Neuronal stem cell (in vitro differentiated cells): ENCODE measurements around the gene WWOX.

Experiments
- DNase-seq: peaks from one replicate; pipeline ENCODE4 v3.0.0-alpha.2; 2013; ENCODE audit warnings: low spot score
- H2AFZ ChIP-seq: one replicate; pipeline ENCODE4 v1.6.1; 2013; ENCODE audit warnings: mild to moderate bottlenecking, low read length, inconsistent platforms
- H2AK5ac ChIP-seq: 2 replicates; pipeline ENCODE4 v1.6.1; 2013; ENCODE audit warnings: low read depth, mild to moderate bottlenecking, inconsistent platforms, low read length, moderate library complexity, mixed read lengths
- H2BK120ac ChIP-seq: 2 replicates; pipeline ENCODE4 v1.6.1; 2013; ENCODE audit warnings: low read depth, mild to moderate bottlenecking, inconsistent platforms, low read length, moderate library complexity, mixed read lengths
- H2BK12ac ChIP-seq: one replicate; pipeline ENCODE4 v1.6.1; 2013; ENCODE audit warnings: low read length, inconsistent platforms
- H2BK15ac ChIP-seq: 2 replicates; pipeline ENCODE4 v1.6.1; 2013; ENCODE audit warnings: mild to moderate bottlenecking, low read length, inconsistent platforms, mixed read lengths
- H2BK5ac ChIP-seq: one replicate; pipeline ENCODE4 v1.6.1; 2013; ENCODE audit warnings: inconsistent platforms, mild to moderate bottlenecking, low read length, moderate library complexity
- H3K14ac ChIP-seq: one replicate; pipeline ENCODE4 v1.6.1; 2013; ENCODE audit warnings: low read length, inconsistent platforms
- H3K18ac ChIP-seq: 2 replicates; pipeline ENCODE4 v1.6.1; 2013; ENCODE audit warnings: low read length, inconsistent platforms
- H3K23ac ChIP-seq: 2 replicates; pipeline ENCODE4 v1.6.1; 2013; ENCODE audit warnings: low read depth, mild to moderate bottlenecking, mixed read lengths, low read length, inconsistent platforms; ENCODE audit not compliant: poor library complexity
- H3K27ac ChIP-seq: replicated peaks from 3 replicates; pipeline ENCODE4 v1.5.1; 2013; ENCODE audit warnings: low read length, inconsistent platforms
- H3K27me3 ChIP-seq, 3 experiments: 2 replicates each; pipeline ENCODE4 v1.6.1; 2013; ENCODE audit warnings: low read length in 3 of 3, mild to moderate bottlenecking in 2 of 3, inconsistent platforms in 1 of 3, low read depth in 1 of 3, mixed read lengths in 1 of 3, moderate library complexity in 1 of 3; ENCODE audit not compliant: control insufficient read depth in 3 of 3, insufficient read depth in 3 of 3
- H3K36me3 ChIP-seq, 2 donors: replicated peaks in 1 of 2; 2 replicates each; pipeline ENCODE4 v1.6.1; 2013; ENCODE audit warnings: low read length in 2 of 2; ENCODE audit not compliant: control insufficient read depth in 2 of 2, insufficient read depth in 2 of 2
- H3K4ac ChIP-seq: 2 replicates; pipeline ENCODE4 v1.6.1; 2013; ENCODE audit warnings: inconsistent platforms, mild to moderate bottlenecking, low read length, moderate library complexity
- H3K4me1 ChIP-seq, 2 donors: 1 replicate in 1 of 2; 2 replicates in 1 of 2; pipeline ENCODE4 v1.6.1; 2013; ENCODE audit warnings: low read length in 2 of 2, low read depth in 1 of 2; ENCODE audit not compliant: control insufficient read depth in 2 of 2, insufficient read depth in 1 of 2
- H3K4me2 ChIP-seq: one replicate; pipeline ENCODE4 v1.6.1; 2013; ENCODE audit warnings: mild to moderate bottlenecking, low read length, inconsistent platforms; ENCODE audit not compliant: insufficient read depth, poor library complexity, severe bottlenecking
- H3K4me3 ChIP-seq, 2 donors: 2 replicates each; pipeline ENCODE4 v1.5.1; 2013; ENCODE audit warnings: low read length in 2 of 2, mild to moderate bottlenecking in 2 of 2, inconsistent platforms in 1 of 2, moderate library complexity in 1 of 2
- H3K79me1 ChIP-seq: one replicate; pipeline ENCODE4 v1.6.1; 2013; ENCODE audit warnings: low read depth, mild to moderate bottlenecking, inconsistent platforms, low read length, moderate library complexity
- H3K9ac ChIP-seq: one replicate; pipeline ENCODE4 v1.6.1; 2013; ENCODE audit warnings: mild to moderate bottlenecking, low read depth, low read length, inconsistent platforms; ENCODE audit not compliant: poor library complexity
- H3K9me3 ChIP-seq, 2 donors: replicated peaks in 1 of 2; 2 replicates each; pipeline versions ENCODE3 to v1.6.1; 2013; ENCODE audit warnings: low read length in 2 of 2, mild to moderate bottlenecking in 2 of 2, inconsistent platforms in 1 of 2, low read depth in 1 of 2, mixed read lengths in 1 of 2, moderate library complexity in 1 of 2; ENCODE audit not compliant: control insufficient read depth in 2 of 2, insufficient read depth in 1 of 2
- H4K8ac ChIP-seq: one replicate; pipeline ENCODE4 v1.6.1; 2013; ENCODE audit warnings: low read depth, mild to moderate bottlenecking, inconsistent platforms, low read length, moderate library complexity
- H4K91ac ChIP-seq: one replicate; pipeline ENCODE4 v1.6.1; 2013; ENCODE audit warnings: low read length, low read depth, mild to moderate bottlenecking, inconsistent platforms; ENCODE audit not compliant: poor library complexity
- WGBS, 2 donors: extraction: QIAGEN DNeasy Blood & Tissue Kit; methylation state at CpG; one replicate each; pipeline ENCODE4 v1.1.7; 2013; ENCODE audit warnings: missing lambda C conversion rate in 2 of 2, mixed read lengths in 1 of 2; ENCODE audit not compliant: insufficient read length in 2 of 2, insufficient replicate concordance in 1 of 2; ENCODE audit errors: extremely low coverage in 2 of 2; 5-methylcytosine and 5-hydroxymethylcytosine counted together

WWOX gene

DNA sequence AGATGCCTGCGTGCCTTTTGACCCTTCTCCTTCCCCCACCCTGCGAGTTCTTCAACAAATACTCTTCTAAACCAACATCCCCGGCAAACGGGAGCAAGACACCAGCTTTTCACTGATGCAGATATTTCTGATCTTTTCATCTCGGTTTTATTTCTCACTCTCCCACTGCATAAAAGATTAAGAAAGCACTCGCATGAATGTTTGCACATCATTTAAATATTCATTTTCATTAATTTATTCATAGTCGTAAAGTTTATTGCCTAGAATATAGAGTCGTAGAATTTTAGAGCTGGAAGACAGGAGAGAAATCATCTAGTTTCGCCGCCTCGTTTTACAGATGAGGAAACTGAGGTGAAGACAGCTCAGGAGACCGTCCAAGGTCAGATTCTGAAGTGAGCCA, 1013.0 kb downstream of the WWOX start:
- no peak overlapping the region for H4K91ac ChIP-seq
- no CpG with 5 or more reads among the region's 12 CpGs for WGBS, 2 donors
- H3K9me3 ChIP-seq = peaks cover 0 to 10% of the 10 kb centered on the region in 2 donors
- no peak overlapping the region for H3K27ac ChIP-seq
- no peaks in the 10 kb centered on the region for H3K27me3 ChIP-seq
- DNase-seq = no peak
- no peak overlapping the region for H3K23ac ChIP-seq
- H2BK12ac ChIP-seq = no peak overlapping the region
- no peaks in the 10 kb centered on the region for H3K36me3 ChIP-seq
- no peak overlapping the region for H3K4ac ChIP-seq
- peaks cover 0 to 3% of the 10 kb centered on the region in 2 donors for H3K4me1 ChIP-seq
- H3K79me1 ChIP-seq = no peaks in the 10 kb centered on the region
- H2BK120ac ChIP-seq = no peak overlapping the region
- no peak overlapping the region for H3K4me2 ChIP-seq
- no peak overlapping the region for H3K9ac ChIP-seq
- H3K14ac ChIP-seq = no peak overlapping the region
- H2BK5ac ChIP-seq = no peak overlapping the region
- H2AFZ ChIP-seq = no peak overlapping the region
- H3K4me3 ChIP-seq = no peak overlapping the region
- no peak overlapping the region for H3K18ac ChIP-seq
- H2AK5ac ChIP-seq = no peak overlapping the region
- no peak overlapping the region for H2BK15ac ChIP-seq
- H4K8ac ChIP-seq = no peak overlapping the region

DNA sequence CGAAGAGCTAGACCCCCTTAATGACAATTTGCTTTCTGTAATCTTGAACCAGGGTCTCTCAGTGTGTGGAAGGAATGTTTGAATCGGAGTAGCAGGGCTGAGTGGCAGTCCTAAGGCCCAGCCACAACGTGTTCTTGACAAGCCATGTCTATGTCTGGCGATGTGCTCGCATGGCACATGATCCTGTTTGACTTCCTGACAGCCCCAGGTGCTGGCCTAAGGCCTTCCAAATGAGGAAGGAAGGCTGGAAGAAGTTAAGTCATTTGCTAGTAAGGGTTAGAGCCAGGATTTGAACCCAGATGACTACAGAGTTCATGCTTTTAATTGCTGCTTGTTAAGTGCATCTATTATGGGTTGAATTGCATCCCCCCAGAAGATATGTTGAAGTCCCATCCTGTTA, 1014.4 kb downstream of the WWOX start:
- Histone ChIP-seq H3K27ac (no peak overlapping the region), H3K36me3 (no peaks in the 10 kb centered on the region), H3K4me1 (peaks cover 0 to 3% of the 10 kb centered on the region in 2 donors), H4K91ac (no peak overlapping the region), H3K18ac (no peak overlapping the region), H3K4ac (no peak overlapping the region), H2BK5ac (no peak overlapping the region), H3K14ac (no peak overlapping the region), H2AFZ (no peak overlapping the region), H2BK120ac (no peak overlapping the region), H3K27me3 (no peaks in the 10 kb centered on the region), H3K9ac (no peak overlapping the region), H3K4me2 (no peak overlapping the region), H3K9me3 (peaks cover 0 to 16% of the 10 kb centered on the region in 2 donors), H3K4me3 (no peak overlapping the region), H2BK15ac (no peak overlapping the region), H2AK5ac (no peak overlapping the region), H2BK12ac (no peak overlapping the region), H4K8ac (no peak overlapping the region), H3K23ac (no peak overlapping the region), H3K79me1 (no peaks in the 10 kb centered on the region)
- WGBS, 2 donors = no CpG with 5 or more reads among the region's 5 CpGs
- DNase-seq = no peak

GRCh38 chr16:79114759-79115158, 1015.3 kb downstream of the WWOX start:
- Histone ChIP-seq H3K14ac (no peak overlapping the region), H3K4me3 (no peak overlapping the region), H3K4ac (no peak overlapping the region), H4K91ac (no peak overlapping the region), H2AK5ac (no peak overlapping the region), H2BK15ac (no peak overlapping the region), H3K4me2 (no peak overlapping the region), H2BK120ac (no peak overlapping the region), H3K9ac (no peak overlapping the region), H3K27ac (no peak overlapping the region), H2BK5ac (no peak overlapping the region), H3K79me1 (no peaks in the 10 kb centered on the region), H3K9me3 (peaks cover 0 to 16% of the 10 kb centered on the region in 2 donors), H3K23ac (no peak overlapping the region), H3K36me3 (no peaks in the 10 kb centered on the region), H2BK12ac (no peak overlapping the region), H3K18ac (no peak overlapping the region), H3K27me3 (no peaks in the 10 kb centered on the region), H2AFZ (no peak overlapping the region), H3K4me1 (peaks cover 0 to 3% of the 10 kb centered on the region in 2 donors), H4K8ac (no peak overlapping the region)
- no CpG with 5 or more reads among the region's 8 CpGs for WGBS, 2 donors
- DNase-seq = no peak

DNA sequence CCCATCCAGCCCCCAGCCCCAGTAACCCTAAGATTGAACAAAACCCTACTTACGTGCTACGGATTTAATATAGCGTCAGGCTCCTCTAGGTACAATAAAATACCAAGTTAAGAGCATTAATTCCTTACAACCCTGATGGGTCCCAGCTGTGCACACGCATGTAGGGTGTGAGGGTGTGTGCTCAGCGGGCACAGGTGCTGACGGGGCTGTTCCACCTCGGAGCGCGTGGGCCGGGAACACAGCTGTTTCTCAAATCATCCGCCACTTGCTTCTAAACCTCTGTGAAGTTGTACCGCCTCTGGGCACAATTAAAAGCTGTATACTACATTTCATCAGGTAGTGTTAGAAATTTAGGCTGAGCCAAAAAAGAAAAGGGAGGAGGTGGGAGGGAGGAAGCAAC, 1022.5 kb downstream of the WWOX start:
- Histone ChIP-seq H2BK120ac (no peak overlapping the region), H2AFZ (no peak overlapping the region), H2BK15ac (no peak overlapping the region), H3K4me1 (peaks cover 0 to 33% of the 10 kb centered on the region in 2 donors), H3K23ac (no peak overlapping the region), H3K9me3 (peaks cover 0 to 14% of the 10 kb centered on the region in 2 donors), H3K4ac (no peak overlapping the region), H3K18ac (no peak overlapping the region), H3K14ac (no peak overlapping the region), H3K4me3 (no peak overlapping the region), H3K27me3 (no peaks in the 10 kb centered on the region), H4K8ac (no peak overlapping the region), H2AK5ac (no peak overlapping the region), H3K36me3 (no peaks in the 10 kb centered on the region), H4K91ac (no peak overlapping the region), H3K79me1 (no peaks in the 10 kb centered on the region), H3K9ac (no peak overlapping the region), H3K27ac (no peak overlapping the region), H2BK5ac (no peak overlapping the region), H2BK12ac (no peak overlapping the region), H3K4me2 (no peak overlapping the region)
- WGBS, 2 donors = no CpG with 5 or more reads among the region's 12 CpGs
- no peak for DNase-seq
